SW 1271 (cell line): ENCODE measurements around the gene KLF13.

Experiments
- DNase-seq, 2 experiments: peaks; one replicate each; lab custom pipeline; 2025; lab: John Stamatoyannopoulos, UW

The KLF13 gene

DNA sequence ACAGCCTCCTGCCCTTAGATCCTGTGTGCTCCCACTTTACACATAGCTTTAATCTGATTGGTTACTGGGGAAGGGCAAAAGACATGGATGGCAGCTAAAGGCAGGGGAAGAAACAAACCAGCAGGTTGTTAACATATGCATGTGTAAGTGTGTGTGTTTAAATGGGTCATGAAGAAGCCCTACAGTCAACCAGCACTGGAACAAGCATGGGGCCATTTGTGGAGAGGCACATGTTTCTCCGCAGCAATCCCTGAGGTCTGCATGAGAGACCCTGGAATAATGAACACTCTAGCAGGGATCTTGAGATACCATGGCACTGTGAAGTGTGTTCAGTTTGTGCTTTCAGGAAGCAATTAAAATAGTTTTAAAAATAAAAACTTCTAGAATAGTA is 6.0 kb downstream of the KLF13 start:
- no peak for DNase-seq

DNA sequence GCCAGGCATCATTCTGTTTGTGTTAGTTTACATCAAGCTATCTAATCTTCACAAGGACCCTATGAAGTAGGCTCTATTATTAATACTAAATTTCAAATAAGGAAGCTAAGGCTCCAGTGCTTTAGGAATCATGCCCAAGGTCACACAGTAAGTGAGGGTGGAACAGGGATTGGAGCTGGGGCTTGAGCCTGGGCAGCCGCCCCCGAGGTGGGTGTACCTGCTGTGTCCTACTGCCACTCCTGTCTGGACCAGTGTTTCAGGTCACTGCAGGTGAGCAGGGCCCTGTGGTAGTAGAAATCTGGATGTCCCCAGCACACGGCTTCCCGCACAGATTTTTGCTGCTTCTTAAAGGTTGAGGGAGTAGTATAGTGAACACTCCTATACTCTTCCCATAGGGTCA is 6.5 kb downstream of the KLF13 start:
- no peak for DNase-seq

DNA sequence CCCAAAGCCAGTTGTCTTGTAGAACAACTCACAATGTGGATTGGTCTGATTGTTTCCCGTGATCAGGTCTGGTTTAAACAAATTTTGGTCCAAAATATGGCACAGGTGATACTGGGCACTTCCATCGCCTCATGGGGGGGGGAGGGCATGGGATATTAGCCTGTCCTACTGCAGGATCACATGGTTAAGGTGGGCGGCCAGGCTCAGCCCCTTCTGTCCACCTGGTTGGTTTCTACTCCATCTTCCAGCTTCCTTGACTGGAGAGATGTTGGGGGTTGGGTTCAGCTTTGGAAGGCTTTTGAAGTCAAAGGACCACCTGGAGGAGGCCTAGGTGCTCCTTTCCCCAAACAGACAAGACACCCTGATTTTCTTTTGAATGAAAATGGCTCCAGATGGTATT is 7.2 kb downstream of the KLF13 start:
- DNase-seq: no peak

DNA sequence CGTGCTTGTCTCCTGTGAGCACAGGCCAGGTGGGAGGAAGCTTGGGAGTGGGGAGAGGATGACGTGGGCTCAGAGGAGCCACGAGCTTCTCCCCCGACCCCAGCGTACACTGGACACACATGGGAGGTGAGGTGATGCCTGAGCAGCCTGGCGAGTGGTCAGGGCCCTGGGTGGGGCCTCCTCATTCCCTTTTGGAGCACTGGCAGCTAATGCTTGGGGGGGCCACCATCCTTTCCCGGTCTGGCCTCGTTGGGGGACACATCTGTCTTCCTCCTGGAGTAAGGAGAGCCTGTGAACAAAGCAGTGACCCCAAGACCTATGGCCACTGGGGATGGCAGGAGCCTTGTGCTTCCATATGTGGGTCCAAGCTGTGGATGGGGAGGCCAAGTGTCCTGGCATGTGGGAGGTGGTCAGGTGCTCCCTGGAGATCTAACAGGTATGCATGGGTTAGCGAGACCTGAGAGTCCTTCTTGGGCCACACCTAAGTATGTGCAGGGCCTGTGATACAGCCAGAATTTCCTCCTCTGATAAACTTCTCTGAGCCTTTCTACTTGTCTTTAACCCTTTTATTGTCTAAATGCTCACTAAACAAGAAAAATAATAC is 9.5 kb downstream of the KLF13 start:
- no peak for DNase-seq

DNA sequence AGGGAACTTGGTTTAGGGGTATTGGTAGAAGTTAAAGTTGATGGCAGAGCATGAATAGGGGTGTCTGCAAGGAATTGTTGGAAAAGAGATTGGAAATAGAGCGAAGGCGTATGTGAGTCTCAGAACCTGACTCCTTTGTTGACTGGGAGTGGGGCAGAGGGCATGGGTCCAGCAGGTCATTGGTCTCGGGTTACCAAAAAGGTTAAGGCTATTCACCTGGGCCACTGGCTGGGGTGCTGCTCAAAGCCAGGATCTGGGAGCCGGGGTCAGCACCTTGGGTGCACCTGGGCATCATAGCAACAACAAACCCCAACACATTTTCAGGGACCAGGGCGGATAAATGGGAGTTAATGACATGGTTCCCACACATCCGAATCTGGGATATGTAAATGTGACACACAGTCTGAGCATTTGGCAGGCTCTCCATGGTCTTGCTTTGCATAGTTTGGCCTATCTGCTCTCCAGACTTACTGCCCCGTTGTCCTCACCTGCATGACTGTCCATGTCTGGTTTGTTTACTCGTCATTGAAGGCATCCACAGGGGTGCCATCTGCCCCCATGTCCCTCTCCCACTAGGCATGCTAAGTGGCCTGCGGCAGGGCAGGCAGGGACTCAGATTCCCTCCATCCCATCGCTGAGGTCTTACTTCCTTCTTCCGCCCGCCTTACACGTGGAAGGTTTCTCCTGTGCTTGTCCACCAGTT is 10.1 kb downstream of the KLF13 start:
- no peak for DNase-seq

DNA sequence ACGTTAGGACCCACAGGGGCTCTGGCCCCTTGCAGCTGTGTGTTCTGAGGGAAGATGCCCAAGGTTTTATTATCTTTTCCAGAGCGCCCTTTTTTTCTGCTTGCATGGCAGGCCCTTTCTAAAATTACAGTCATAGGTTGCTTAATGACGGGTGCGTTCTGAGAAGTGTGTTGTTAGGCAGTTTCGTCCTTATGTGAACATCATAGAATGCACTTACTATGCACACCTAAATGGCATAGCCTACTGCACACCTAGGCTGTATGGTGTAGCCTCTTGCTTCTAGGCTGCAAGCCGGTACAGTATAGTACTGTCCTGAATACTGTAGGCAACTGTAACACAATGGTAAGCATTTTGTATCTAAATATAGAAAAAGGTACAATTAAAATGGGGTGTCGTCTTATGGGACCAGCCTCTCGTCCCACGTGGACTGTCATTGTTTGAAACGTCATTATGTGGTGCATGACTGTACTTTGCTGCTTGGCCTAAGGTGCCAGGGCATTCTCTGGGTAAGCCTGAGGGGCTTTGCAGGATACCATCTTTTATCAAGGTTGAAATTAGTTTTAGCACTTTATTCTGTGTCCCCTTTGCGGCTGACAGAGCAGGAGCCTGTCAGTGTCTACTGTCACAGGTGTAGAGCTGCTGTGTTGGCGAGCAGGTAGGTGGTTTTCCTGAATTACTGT is 10.9 kb downstream of the KLF13 start:
- no peak for DNase-seq

DNA sequence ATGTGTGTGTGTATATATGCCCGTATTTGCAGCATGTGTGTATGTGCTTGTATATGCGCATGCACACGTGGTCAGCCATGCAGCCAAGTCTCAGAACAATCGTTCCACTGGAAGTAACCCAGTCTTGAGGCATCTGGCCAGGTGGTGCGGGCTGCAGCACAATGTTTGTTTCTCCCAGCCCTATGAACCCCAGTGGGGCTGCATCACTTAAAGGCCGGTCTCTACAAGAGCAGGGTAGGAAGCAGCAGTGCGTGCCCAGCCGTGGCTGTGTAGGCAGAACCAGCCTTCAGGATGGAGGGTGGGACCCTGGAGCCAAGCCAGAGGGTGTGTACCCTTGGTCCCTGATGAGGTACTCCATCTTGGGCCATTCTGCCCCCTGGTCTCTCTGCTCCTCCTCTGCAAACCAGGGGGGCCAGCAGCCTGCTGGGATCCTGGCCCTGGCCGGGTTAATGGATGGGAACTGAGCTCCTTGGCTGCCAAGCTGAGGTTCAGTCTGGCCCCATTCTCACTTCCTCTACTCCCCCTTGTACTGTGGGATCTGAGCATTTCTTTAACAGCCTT is 11.8 kb downstream of the KLF13 start:
- no peak for DNase-seq

DNA sequence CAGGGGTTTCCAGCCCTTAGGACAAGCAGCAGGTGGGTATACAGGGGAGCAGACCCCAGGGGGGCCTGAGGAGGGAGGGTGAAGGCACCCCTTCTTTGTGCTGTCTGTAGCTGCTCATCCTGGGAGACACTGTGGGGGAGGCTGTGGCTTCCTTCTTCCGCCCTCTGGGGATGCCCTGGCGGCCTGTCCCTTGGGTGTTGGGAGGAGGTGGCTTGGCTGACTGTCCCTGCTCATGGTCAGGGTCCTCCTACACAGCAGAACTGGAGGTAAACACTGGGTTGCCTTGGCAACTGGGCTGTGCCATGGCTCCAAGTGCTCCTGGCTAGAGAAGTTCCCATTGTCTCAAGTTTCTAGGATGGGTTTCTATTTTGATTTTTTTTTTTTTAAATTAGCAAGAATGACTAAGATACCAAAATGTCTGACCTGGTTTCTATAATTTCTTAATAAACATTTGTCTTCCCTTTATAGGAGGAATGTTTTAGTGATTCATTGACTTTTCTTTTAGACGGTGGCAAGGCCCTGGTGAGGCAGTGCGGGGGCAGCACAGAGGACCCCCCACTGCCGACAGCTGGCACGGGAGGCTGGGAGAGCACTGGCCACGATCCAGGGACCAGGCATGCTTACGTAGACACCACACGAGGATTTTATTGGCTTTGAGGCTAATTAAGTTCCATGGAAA is 12.4 kb downstream of the KLF13 start:
- peak in 1 of 2 experiments; percentile 1 for DNase-seq

DNA sequence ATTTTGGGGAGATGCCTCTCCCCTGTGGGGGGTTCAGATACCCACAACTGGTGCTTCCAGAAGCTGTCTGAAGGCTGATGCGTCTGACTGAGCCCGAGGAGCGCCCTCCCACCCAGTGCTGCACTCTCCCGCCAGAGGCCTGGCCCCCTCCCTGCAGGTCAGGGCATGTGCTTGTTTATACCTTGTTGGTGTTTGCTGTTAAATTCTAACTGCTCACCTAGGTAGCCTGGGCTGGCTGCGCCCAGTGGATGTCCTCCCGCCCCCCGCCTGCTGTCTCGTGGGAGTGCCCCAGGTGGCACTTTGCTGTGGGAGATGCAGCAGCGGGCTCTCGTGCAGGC is 12.9 kb downstream of the KLF13 start:
- DNase-seq: no peak

DNA sequence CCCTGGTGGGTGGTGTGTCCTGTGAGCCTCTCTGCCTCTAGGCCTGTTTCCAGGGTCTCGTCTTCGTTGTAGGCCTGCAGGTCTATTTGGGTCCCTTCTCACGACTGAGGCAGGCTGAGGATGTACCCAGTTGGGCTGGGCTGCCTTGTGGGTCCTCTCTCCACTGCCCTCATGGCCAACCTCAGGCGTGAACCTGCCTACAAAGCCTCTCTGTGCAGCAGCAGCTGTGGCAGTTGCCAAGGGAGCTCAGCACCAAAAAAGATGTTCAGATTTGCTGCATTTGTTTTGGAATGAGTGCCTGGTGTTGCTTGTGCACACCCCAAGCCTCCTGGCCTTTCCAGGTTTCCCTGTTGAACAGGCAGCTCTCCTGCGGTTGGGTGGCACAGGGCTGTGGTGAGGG is 13.4 kb downstream of the KLF13 start:
- no peak for DNase-seq

DNA sequence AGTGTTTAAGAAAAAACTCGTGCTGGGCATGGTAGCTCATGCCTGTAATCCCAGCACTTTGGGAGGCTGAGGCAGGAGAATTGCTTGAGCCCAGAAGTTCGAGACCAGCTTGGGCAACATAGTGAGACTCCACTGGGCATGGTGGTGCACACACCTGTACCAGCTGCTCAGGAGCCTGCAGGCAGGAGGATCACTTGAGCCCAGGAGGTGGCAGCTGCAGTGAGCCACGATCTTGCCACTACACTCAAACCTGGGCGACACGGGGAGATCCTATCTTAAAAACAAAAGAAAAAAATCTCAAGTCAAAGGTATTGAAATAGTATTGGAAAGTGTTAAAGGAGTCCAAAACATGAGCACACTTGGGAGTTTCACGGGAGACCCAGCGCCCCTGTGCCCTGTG is 14.0 kb downstream of the KLF13 start:
- no peak for DNase-seq

DNA sequence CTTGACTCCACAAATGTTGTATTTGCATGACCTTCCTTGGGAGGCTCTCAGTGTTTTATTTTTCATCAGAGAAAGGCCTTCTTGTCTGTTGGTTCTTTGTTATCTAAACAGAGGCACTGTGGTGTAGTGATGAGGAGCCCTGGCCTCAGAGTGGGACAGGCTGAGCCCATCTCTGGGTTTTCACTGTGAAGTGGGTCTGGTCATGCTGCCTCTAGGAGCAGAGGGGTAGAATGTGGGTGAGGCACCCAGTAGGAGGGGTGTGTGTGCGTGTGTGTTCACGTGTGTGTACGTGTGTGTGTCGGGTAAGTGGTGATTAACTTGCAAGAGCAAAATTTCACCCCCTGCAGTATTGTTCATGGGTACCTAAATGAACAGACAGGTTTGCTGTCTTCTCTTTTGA is 14.4 kb downstream of the KLF13 start:
- DNase-seq: no peak

DNA sequence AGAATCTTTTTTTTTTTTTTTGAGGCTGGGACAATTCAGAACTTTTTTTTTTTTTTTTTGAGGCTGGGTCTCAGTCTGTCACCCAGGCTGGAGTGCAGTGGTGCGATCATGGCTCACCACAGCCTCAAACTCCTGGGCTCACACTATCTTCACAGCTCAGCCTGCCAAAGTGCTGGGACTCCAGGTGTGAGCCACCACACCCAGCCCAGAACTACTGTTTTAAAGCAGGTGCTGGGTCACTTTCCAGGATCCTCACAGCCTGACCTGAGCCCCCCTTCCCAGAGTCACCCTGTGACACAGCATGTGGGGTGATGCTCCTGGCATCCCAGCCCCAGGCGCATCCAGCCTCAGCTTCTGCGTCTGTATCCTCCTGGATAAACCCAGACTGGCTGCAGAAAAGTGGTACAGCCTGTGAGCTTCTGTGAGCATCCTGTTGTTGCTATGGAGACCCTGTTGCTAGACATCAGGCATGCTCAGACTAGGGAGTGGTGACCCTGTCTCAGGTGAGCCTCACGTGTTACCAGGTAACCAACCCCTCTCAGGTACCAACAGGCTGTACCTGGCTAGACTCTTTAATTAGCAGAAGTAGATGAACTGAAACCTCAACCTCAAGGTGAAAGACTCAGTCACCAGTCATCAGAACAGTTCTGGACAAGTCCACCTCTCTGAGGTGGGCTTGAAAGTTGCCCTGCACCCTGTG is 15.0 kb downstream of the KLF13 start:
- no peak for DNase-seq

DNA sequence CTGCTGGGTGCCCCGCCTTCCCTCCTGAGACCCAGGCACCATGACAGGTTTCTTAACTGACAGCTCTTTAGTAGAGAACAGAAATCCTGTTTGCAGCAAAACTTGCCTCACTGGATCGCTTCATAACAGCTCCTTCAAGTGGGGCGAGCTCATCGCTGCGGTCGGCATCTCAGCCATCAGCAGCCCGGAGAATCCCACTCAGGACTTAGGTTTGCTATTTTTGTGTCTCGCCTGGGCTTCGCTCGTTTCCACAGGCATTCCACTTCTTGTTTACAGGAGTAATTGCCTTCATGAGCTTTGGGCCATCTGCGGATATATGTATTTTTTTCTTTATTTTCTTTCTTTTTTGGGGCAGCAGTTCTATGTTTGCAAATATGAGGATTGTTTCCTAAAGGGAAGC is 15.7 kb downstream of the KLF13 start:
- no peak for DNase-seq

DNA sequence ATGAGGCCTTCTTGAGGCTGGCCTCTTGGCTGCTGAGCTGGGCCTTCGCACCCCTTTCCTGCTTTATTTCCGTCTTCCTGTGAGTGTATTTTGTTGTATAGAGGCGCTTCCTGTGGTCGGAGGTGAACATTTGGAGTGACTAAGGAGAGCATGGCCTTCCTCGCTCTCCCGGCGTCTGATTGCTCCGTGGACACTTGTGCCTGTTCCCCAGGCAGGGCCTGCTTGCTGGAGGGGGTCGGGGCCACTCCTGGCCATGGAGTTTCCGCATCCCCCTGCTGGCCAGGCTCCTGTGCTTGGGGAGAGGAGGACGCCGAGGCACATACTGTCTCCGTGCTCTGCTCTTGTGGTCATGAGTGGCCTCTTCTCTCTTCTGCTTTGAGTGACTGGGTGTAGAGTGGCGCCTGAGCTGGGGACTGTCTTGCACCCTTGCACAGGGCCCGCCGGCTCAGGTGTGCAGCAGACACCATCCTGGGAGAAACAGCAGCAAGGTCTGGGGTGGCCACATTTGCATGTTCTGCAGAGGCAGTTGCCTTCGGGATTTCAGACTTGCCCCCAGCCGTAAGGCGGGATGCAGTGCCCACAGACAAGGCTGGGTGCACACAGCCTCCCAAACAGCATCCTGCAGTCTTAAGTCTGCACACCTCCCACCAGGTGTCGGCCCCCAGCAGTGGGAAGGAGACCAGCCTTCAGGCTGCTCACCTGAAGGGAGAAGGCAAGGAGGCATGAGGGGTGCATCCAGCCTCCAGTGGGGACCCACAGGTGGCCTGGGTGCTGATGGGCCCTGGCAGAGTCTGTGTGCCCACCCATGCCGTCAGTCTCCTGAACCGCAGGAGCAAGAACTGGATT is 16.4 kb downstream of the KLF13 start:
- DNase-seq: no peak

DNA sequence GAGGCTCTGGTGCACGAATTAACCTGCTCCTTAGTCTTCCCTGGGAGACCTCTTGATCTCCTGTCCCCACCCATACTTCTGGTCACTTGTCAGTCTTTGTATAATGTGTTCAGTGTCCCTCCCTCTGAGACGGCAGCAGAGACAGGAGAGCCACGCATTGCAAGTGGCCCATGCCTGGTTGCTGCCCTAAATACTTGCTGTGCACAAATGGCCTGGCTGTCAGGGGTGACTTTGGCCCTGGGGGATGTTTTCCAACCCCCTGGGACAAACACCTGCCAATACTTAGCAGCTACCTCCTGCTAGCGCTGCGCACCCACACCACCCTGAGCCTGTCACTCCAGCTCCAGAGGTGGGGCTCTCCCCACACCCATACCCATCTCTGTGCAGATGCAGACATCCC is 17.2 kb downstream of the KLF13 start:
- DNase-seq: no peak

DNA sequence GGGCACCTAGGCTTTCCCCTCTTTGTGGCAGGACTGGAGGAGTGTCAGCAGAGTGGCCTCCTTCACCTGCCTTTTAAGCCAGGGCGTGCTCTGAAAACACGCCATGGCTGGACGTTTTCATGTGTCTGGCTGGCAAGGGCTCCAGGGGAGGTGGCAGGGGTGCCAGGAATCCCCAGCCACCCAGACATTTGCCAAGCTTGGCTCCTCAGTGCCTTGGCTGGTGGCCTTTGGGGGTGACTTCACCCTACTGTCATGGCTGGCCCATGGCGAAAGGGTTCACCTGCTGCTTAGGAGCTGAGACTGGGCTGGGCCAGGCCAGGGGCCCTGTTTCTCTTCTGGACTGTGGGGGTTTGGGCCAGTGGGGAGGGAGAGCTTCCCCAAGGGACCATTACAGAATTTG is 17.6 kb downstream of the KLF13 start:
- DNase-seq: no peak

DNA sequence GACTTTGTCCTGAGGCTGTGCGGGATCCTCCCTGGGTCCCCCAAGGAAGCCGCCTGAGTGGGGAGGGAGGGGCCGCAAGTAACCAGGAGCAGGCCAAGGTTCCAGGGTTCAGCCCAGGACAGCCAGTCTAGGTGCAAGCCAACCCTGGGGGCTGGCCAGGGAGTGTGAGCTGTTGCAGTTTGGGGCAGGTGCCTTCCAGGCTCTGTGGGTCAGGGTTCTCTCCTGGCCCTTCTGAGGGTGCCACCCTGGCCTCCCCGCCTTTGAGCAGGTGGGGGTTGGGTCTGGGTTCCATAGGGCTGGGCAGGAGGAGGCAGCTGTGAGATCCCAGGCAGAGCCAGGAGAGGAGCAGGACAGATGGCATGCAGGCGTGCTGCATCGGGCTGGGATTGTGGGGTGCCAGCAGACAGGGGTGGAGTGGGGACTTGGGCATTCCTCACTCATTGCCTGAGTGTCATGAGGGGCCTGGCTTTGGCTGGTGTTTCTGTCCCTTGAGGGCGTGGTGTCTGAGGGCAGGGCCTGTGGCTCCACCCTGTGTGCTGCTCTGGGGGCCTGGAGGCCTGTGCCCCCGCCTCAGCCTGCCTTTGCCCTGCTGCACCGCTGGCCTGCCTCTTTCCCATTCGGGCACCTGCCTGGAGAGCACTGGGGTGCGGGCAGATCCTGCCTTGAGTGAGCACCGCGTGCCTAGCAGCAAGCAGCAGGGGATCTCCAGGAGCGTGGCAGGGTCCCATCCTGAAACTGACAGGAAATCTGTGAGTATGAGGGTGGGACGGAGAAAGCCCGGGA is 18.4 kb downstream of the KLF13 start:
- no peak for DNase-seq

DNA sequence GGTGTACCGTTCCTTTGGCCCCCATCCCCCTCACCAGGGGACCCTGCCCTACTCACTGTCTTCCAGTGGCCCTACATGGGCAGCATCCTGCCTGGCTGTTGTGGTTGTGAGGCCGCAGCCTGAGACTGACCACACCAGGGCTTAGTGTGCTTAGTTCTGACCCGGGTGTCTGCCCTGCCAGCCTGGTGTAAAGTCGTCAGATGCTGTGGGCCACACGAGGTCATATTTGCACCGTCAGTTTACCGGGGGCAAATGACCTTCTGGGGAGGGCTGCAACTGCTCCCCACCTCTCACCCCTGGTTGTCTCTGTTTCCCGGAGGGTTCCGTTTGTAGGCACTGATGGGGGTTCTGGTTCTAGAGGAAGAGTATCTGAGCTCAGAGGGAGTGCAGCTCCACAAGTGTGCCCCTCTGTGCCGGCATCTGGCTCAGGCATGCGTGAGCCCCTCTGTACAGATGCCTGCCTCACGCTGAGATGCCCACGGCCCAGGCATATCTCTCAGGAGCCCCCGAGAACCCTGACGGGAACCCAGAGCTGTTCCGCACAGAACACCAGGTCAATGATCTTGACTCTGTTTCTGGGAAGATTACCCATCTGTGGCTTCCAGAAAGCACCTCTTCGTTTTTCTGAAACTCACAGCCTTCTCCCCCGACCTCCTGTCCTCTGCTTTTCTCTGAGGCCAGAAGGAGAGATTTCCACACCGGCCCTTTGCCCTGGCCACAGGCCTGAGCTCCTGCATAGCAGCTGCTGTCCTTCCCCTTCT is 19.2 kb downstream of the KLF13 start:
- DNase-seq: no peak
